Naive thymus-derived CD8-positive, alpha-beta T cell (primary cell): Measurements from ENCODE around the gene TANGO2. TPM values are rescaled to one million over a fixed set of nuclear protein-coding genes. Genes with fewer than 3 reads are reported as not detected.

Source experiments
- ATAC-seq, 2 donors: fragments of 150-1000 bp; cut with Tn5 transposase in 1 of 2; sonication (Bioruptor Pico), chemical (Tn5 transposase) in 1 of 2; 1 replicate in 1 of 2; 2 replicates in 1 of 2; pipeline ENCODE4 v1.10.0; 2021; ENCODE audit warnings: mild to moderate bottlenecking in 2 of 2, moderate library complexity in 2 of 2
- POLR2A ChIA-PET: fragments of 350-600 bp; sonication (Branson Sonifier 250); formaldehyde crosslinking; loops from one replicate; lab custom pipeline; 2021; ENCODE audit warnings: antibody characterized with exemption; lab: Charles Lee
- DNase-seq, 10 donors: peaks; one replicate each; pipeline versions ENCODE4 v3.0.0 to v3.0.0-alpha.2; 2020 to 2022
- H3K27ac Mint-ChIP-seq, 10 donors: one replicate each; pipeline ENCODE4 v1.8.0; 2020 to 2022; ENCODE audit warnings: mild to moderate bottlenecking in 10 of 10, mixed read lengths in 10 of 10, moderate library complexity in 4 of 10, inconsistent platforms in 1 of 10
- H3K27me3 Mint-ChIP-seq, 5 donors: one replicate each; pipeline ENCODE4 v1.8.0; 2021 to 2022; ENCODE audit warnings: mixed read lengths in 5 of 5
- H3K36me3 Mint-ChIP-seq, 3 donors: one replicate each; pipeline ENCODE4 v1.8.0; 2020 to 2022; ENCODE audit warnings: mixed read lengths in 3 of 3, mild to moderate bottlenecking in 2 of 3, inconsistent platforms in 1 of 3
- H3K4me1 Mint-ChIP-seq, 4 donors: one replicate each; pipeline ENCODE4 v1.8.0; 2021 to 2022; ENCODE audit warnings: mixed read lengths in 4 of 4
- H3K4me3 Mint-ChIP-seq, 10 donors: one replicate each; pipeline ENCODE4 v1.8.0; 2020 to 2022; ENCODE audit warnings: mild to moderate bottlenecking in 10 of 10, mixed read lengths in 10 of 10, moderate library complexity in 6 of 10, inconsistent platforms in 1 of 10
- H3K9me3 Mint-ChIP-seq, 9 donors: one replicate each; pipeline ENCODE4 v1.8.0; 2020 to 2022; ENCODE audit warnings: mixed read lengths in 9 of 9, mild to moderate bottlenecking in 3 of 9, inconsistent platforms in 1 of 9, moderate library complexity in 1 of 9
- polyA plus RNA-seq, 3 donors: library from polyadenylated mRNA; unstranded; fragments of 300-500 nt; fragmentation: Illumina TruSeq; gene quantifications; one replicate each; pipeline ENCODE4 v1.2.3, GENCODE V29; 2021
- total RNA-seq, 8 experiments: library from RNA in 2 of 8; stranded (reverse) in 2 of 8; gene quantifications; one replicate each; pipeline ENCODE4 v1.2.3 and lab custom pipeline; 2021 to 2026

Gene TANGO2
- total and polyA plus RNA-seq, 5 experiments from 2014 or later, result 22.6 to 38.0 (median 36.2) TPM

GRCh38 chr22:20002128-20002527, 18.8 kb upstream of the TANGO2 start:
- Mint-ChIP-seq H3K4me1 (peaks cover 0 to 2% (median 0%) of the 10 kb centered on the region in 4 donors), H3K36me3 (peaks cover 0 to 19% (median 15%) of the 10 kb centered on the region in 3 donors), H3K27ac (no peak overlapping the region), H3K27me3 (no peaks in the 10 kb centered on the region), H3K4me3 (no peak overlapping the region), H3K9me3 (peaks cover 4 to 21% (median 16%) of the 10 kb centered on the region in 9 donors)
- POLR2A ChIA-PET, result no interaction called here
- ATAC-seq (no peak), DNase-seq (no peak)

DNA sequence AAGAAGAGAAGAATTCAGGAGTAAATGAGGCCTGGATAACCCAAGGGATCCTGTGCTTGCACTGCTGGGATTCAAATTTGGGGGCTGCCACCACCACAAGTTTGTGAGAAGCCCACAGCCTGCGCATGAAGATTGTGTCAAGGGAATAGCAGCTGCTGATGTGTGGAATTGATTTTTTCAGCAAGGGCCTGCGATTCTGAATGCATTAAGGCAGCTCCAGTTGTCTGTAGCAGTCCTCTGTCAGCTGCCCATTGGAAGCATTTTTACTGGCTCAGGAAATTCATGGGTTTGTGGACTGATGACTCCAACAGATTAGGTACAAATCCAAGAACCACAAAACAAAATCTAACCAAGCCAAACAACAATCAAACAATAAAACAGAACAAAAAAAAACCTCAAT, 18.3 kb upstream of the TANGO2 start:
- peak in 1 of 10 donors; percentile 8 for DNase-seq
- Mint-ChIP-seq H3K36me3 (peaks cover 0 to 19% (median 15%) of the 10 kb centered on the region in 3 donors), H3K4me1 (peaks cover 0 to 2% (median 0%) of the 10 kb centered on the region in 4 donors), H3K27ac (no peak overlapping the region), H3K4me3 (no peak overlapping the region), H3K27me3 (no peaks in the 10 kb centered on the region), H3K9me3 (peaks cover 4 to 21% (median 16%) of the 10 kb centered on the region in 9 donors)
- POLR2A ChIA-PET, result no interaction called here
- no peak for ATAC-seq

DNA sequence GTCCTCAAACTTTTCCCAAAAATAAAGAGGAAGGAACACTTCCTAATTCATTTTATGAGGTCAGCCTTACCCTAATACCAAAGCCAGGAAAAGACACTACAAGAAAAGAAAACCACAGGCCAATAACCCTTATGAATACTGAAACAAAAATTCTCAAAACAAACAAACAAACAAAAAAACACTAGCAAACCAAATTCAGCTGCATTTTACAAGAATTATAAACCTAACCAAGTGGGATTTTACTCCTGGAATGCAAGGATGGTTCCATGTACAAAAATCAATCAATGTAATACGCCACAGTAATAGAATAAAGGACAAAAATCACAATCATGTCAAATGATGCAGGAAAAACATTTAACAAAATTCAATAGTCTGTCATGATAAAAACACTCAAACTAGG, 17.6 kb upstream of the TANGO2 start:
- POLR2A ChIA-PET, result no interaction called here
- peaks cover 0 to 19% (median 15%) of the 10 kb centered on the region in 3 donors for H3K36me3 Mint-ChIP-seq
- no peak overlapping the region for H3K4me3 Mint-ChIP-seq
- no peak overlapping the region for H3K27ac Mint-ChIP-seq
- no peaks in the 10 kb centered on the region for H3K27me3 Mint-ChIP-seq
- ATAC-seq (no peak), DNase-seq (no peak)
- H3K9me3 Mint-ChIP-seq, result peaks cover 4 to 21% (median 16%) of the 10 kb centered on the region in 9 donors
- H3K4me1 Mint-ChIP-seq, result peaks cover 0 to 2% (median 0%) of the 10 kb centered on the region in 4 donors

DNA sequence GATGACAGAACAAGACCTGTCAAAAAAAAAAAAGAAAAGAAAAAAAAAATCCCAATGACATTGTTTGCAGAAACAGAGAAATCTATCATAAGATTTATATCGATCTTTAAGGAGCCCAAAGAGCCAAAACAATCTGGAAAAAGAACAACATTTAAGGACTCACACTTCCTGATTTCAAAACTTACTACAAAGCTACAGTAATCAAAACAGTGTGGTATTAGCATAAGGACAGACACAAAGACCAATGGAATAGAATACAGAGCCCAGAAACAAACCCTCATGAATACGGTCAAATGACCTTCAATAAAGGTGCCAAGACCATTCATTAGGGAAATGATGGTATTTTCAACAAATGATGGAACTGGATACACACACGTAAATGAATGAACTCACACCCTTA, 16.4 kb upstream of the TANGO2 start:
- peaks cover 4 to 21% (median 16%) of the 10 kb centered on the region in 9 donors for H3K9me3 Mint-ChIP-seq
- H3K36me3 Mint-ChIP-seq, result peaks cover 0 to 19% (median 15%) of the 10 kb centered on the region in 3 donors
- H3K4me3 Mint-ChIP-seq, result no peak overlapping the region
- H3K27ac Mint-ChIP-seq, result no peak overlapping the region
- peaks cover 0 to 2% (median 0%) of the 10 kb centered on the region in 4 donors for H3K4me1 Mint-ChIP-seq
- ATAC-seq (no peak), DNase-seq (no peak)
- POLR2A ChIA-PET, result no interaction called here
- H3K27me3 Mint-ChIP-seq, result no peaks in the 10 kb centered on the region

DNA sequence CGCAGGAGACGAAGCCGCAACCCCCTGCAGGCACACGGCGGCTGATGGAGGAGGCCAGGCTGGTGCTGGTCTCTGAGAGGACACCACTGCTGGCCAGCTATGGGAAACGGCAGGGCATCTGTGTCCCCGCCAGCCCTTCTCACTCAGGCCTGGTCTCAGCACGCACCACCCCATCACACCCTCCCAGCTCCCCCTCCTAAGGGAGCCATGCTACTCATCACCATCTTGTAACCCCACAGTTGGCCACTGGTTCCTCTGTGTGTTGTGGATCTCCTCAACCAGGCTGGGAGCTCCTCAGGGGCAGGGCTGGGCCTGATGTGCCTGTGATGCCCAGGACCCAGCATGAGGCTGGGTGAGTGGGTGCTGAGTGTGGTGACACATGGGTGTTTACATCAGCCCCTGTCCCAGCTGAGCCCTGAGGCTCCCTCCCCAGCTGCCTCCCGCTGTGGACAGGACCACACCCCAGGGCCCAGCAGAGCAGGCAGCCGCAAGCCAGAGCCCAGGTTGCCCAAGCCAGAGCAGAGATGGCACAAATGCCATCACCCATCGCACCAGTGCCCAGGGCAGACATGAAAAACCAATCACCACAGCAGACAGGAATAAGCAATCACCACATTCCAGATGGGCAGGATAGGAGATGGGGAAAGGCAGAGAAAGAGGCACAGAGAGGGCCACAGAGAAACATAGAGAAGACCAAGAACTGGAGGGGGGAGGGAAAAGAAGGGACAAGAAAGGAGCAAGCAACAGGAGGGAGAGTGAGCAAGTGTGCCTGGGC, 12.5 kb upstream of the TANGO2 start:
- POLR2A ChIA-PET, result no interaction called here
- no peaks in the 10 kb centered on the region for H3K27me3 Mint-ChIP-seq
- peaks cover 4 to 13% (median 6%) of the 10 kb centered on the region in 9 donors for H3K9me3 Mint-ChIP-seq
- peaks cover 0 to 5% (median under 1%) of the 10 kb centered on the region in 4 donors for H3K4me1 Mint-ChIP-seq
- peak overlapping the region in 1 of 10 donors; percentile 57 for H3K27ac Mint-ChIP-seq
- DNase-seq, result peak in 1 of 10 donors; percentile 23
- H3K36me3 Mint-ChIP-seq, result peaks cover 0 to 12% (median 7%) of the 10 kb centered on the region in 3 donors
- ATAC-seq, result no peak
- H3K4me3 Mint-ChIP-seq, result no peak overlapping the region

GRCh38 chr22:20009018-20009491, 11.9 kb upstream of the TANGO2 start:
- Mint-ChIP-seq H3K27me3 (no peaks in the 10 kb centered on the region), H3K4me1 (peaks cover 0 to 7% (median under 1%) of the 10 kb centered on the region in 4 donors), H3K4me3 (no peak overlapping the region), H3K36me3 (peaks cover 0 to 6% (median 3%) of the 10 kb centered on the region in 3 donors), H3K27ac (peak overlapping the region in 1 of 10 donors; percentile 57), H3K9me3 (peaks cover 0 to 7% (median under 1%) of the 10 kb centered on the region in 9 donors)
- ATAC-seq, result no peak
- DNase-seq, result peak in 1 of 10 donors; percentile 58
- POLR2A ChIA-PET, result no interaction called here

DNA sequence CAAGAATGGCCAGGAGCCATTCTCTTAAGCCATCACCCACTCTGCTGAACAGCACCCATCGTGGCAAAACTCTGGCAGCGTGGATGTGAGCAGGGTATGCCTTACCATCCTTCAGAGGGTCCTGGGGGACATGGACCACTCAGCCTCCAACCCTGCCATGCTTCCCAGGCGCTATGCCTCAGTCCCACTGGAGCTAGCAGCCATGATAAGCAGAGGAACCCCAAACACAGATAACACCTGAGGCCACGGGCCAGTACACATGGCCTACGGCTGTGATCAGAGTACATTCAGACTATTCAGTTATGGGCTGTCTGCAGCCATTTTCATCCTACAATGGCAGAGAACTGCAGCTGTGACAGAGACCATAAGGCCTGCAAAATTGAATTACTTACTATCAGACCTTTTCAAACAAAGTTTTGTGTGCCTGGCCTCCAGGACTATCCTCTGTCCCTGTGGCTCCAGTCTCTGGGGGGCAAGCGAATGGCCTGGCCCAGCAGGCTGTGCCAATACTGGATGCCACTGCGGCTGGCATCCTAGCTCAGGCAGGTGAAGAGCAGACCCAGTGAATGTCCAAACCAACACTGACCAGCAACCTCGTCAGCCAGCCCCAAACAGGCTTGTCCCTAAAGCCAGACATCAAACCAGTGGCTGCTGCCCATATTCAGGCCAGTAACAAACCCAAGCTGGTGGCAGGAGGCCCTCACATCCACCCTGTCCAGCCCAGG, 11.2 kb upstream of the TANGO2 start:
- POLR2A ChIA-PET, result no interaction called here
- peaks cover 0 to 1% (median 0%) of the 10 kb centered on the region in 9 donors for H3K9me3 Mint-ChIP-seq
- H3K4me1 Mint-ChIP-seq, result peaks cover 0 to 7% (median 2%) of the 10 kb centered on the region in 4 donors
- no peak overlapping the region for H3K4me3 Mint-ChIP-seq
- H3K36me3 Mint-ChIP-seq, result no peaks in the 10 kb centered on the region
- no peaks in the 10 kb centered on the region for H3K27me3 Mint-ChIP-seq
- ATAC-seq (no peak), DNase-seq (peak in 1 of 10 donors; percentile 36)
- no peak overlapping the region for H3K27ac Mint-ChIP-seq

GRCh38 chr22:20010307-20011122, 10.4 kb upstream of the TANGO2 start:
- Mint-ChIP-seq H3K36me3 (no peaks in the 10 kb centered on the region), H3K27me3 (no peaks in the 10 kb centered on the region), H3K4me1 (peaks cover under 1 to 10% (median 7%) of the 10 kb centered on the region in 4 donors), H3K27ac (no peak overlapping the region), H3K4me3 (no peak overlapping the region), H3K9me3 (no peaks in the 10 kb centered on the region)
- DNase-seq (peak in 1 of 10 donors; percentile 61), ATAC-seq (no peak)
- POLR2A ChIA-PET, result no interaction called here

GRCh38 chr22:20011123-20011992, 9.6 kb upstream of the TANGO2 start:
- peaks cover 2 to 11% (median 6%) of the 10 kb centered on the region in 4 donors for H3K4me1 Mint-ChIP-seq
- no peaks in the 10 kb centered on the region for H3K36me3 Mint-ChIP-seq
- peak in 1 of 10 donors; percentile 45 for DNase-seq
- H3K27ac Mint-ChIP-seq, result no peak overlapping the region
- no peaks in the 10 kb centered on the region for H3K27me3 Mint-ChIP-seq
- no peak for ATAC-seq
- no peak overlapping the region for H3K4me3 Mint-ChIP-seq
- POLR2A ChIA-PET, result no interaction called here
- no peaks in the 10 kb centered on the region for H3K9me3 Mint-ChIP-seq

GRCh38 chr22:20011993-20012740, 8.7 kb upstream of the TANGO2 start:
- H3K36me3 Mint-ChIP-seq, result no peaks in the 10 kb centered on the region
- H3K4me1 Mint-ChIP-seq, result peaks cover 2 to 15% (median 9%) of the 10 kb centered on the region in 4 donors
- ATAC-seq (no peak), DNase-seq (peak in 1 of 10 donors; percentile 51)
- no peak overlapping the region for H3K27ac Mint-ChIP-seq
- H3K4me3 Mint-ChIP-seq, result no peak overlapping the region
- POLR2A ChIA-PET, result no interaction called here
- H3K9me3 Mint-ChIP-seq, result no peaks in the 10 kb centered on the region
- no peaks in the 10 kb centered on the region for H3K27me3 Mint-ChIP-seq

DNA sequence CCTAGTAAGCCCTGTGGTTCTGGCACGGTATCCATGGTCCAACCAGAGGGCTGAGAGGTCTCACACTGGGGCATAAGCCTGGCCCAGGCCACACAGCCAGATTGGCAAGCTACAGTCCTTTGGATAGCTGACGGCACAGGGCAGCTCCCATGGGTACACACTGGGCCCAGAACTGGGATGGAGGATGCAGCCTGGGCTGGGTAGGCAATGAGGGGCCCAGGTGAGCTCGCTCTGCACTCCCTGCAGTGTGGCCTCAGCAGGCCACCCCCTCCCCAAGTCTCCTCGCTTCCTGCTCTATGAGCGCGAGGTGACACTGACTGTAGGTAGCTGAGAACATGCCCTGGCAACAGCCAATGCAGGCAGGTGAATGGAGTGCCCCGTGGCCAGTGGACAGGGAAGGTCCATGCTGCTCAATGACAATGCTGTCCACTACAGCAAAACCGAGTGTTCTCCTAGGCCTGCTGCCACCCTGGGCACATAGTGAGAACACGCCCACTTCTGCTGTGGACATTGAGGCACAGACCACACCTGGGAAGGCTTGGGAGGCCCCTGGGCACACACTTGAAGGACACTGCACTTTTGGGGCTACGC, 8.1 kb upstream of the TANGO2 start:
- DNase-seq, result peak in 1 of 10 donors; percentile 52

More for the DNA sequence above, 8.1 kb upstream of the TANGO2 start:
- no peaks in the 10 kb centered on the region for H3K27me3 Mint-ChIP-seq
- POLR2A ChIA-PET, result interaction anchor here (1.1 to 1.4 kb wide), 3 partner anchors 9 to 67 kb away, joined by 3 to 5 read pairs (median 4); no protein-coding TSS in a partner anchor
- H3K27ac Mint-ChIP-seq, result no peak overlapping the region
- no peak overlapping the region for H3K4me3 Mint-ChIP-seq
- ATAC-seq, result no peak
- H3K4me1 Mint-ChIP-seq, result peaks cover 2 to 20% (median 14%) of the 10 kb centered on the region in 4 donors
- no peaks in the 10 kb centered on the region for H3K36me3 Mint-ChIP-seq
- no peaks in the 10 kb centered on the region for H3K9me3 Mint-ChIP-seq
